ENCODE measurements around the gene UNC50.

DNA sequence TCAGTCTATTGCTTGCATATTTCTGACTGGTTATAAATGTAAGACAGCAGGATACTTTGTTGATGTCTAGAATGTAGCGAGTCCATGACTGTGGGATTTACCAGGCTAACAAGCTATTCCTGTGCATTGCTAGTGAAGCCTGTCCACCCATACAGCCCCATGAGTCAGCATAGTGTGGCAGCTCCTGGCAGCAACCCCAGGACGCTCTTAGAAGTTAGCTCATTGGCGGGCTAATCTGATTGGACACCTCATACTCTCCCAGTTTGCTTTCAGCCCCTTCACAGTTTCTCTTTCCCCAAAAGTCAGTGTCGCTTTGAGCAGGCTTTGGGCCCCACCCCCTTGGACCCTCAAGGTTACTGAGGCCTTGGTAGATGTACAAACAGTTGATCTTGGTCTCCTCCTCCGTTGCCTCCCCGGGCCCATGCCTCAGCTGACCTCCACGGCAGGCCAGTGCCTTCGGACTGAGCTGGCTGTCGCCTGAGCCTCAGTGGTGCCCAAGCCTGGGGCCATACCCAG, 48.1 kb upstream of the UNC50 start:
- TF ChIP-seq CTCF (IDR thresholded peaks at IDR 0.05; ENCODE audit: poor library complexity) (no peak), EZH2 (IDR thresholded peaks at IDR 0.05; ENCODE audit: borderline replicate concordance) (no peak), EZH2phosphoT487 (IDR thresholded peaks at IDR 0.05; ENCODE audit: low read depth, severe bottlenecking, unreplicated experiment) (no peak)
